IPS-18c (cell line): Measurements from ENCODE around the gene CDC20B.
A peak's percentile ranks its signal among the peaks of the same experiment; 100 is the strongest.

Experiments
- H3K4me3 ChIP-seq: 2 replicates; pipeline ENCODE4 v1.7.0; 2013; ENCODE audit warnings: low read depth, mild to moderate bottlenecking, low read length, moderate library complexity; ENCODE audit not compliant: insufficient read depth
- H3K9me3 ChIP-seq: one replicate; pipeline ENCODE4 v1.6.1; 2013; ENCODE audit warnings: mild to moderate bottlenecking, low read length, moderate library complexity; ENCODE audit not compliant: control insufficient read depth, insufficient read depth

The CDC20B gene

GRCh38 chr5:55172051-55172899, 702 bp downstream of the CDC20B start:
- H3K9me3 ChIP-seq = no peaks in the 10 kb centered on the region
- no peak overlapping the region; the same call in 1 of the 2 replicates for H3K4me3 ChIP-seq

- H3K4me3 ChIP-seq = no peak overlapping the region
- H3K9me3 ChIP-seq = no peaks in the 10 kb centered on the region
Measured at GRCh38 chr5:55171471-55171870, 1.5 kb downstream of the CDC20B start.

GRCh38 chr5:55162666-55163065, 10.3 kb downstream of the CDC20B start:
- H3K9me3 ChIP-seq = no peaks in the 10 kb centered on the region
- H3K4me3 ChIP-seq = no peak overlapping the region

- H3K4me3 ChIP-seq = peak overlapping the region; percentile 15
Measured at GRCh38 chr5:55160493-55161209, 12.3 kb downstream of the CDC20B start.

GRCh38 chr5:55159763-55160492, 13.0 kb downstream of the CDC20B start, which contains the start of gene GPX8:
Gene GPX8, plus strand, starts transcription at chr5:55160171. Its CDS starts 22 bp downstream, at chr5:55160193.
- H3K4me3 ChIP-seq = peak within 1 kb of the TSS; percentile 56

More at GRCh38 chr5:55160493-55161209, 12.3 kb downstream of the CDC20B start:
- no peaks in the 10 kb centered on the region for H3K9me3 ChIP-seq

GRCh38 chr5:55154873-55155272, 18.1 kb downstream of the CDC20B start:
- Histone ChIP-seq H3K4me3 (no peak overlapping the region), H3K9me3 (no peaks in the 10 kb centered on the region)

More at GRCh38 chr5:55159763-55160492, 13.0 kb downstream of the CDC20B start, which contains the start of gene GPX8:
- no peaks in the 10 kb centered on the region for H3K9me3 ChIP-seq

- no peak overlapping the region for H3K4me3 ChIP-seq
- H3K9me3 ChIP-seq = no peaks in the 10 kb centered on the region
Measured at GRCh38 chr5:55151923-55152842, 20.8 kb downstream of the CDC20B start.

GRCh38 chr5:55149308-55149795, 23.6 kb downstream of the CDC20B start:
- Histone ChIP-seq H3K4me3 (no peak overlapping the region), H3K9me3 (no peaks in the 10 kb centered on the region)

GRCh38 chr5:55146543-55147151, 26.3 kb downstream of the CDC20B start:
- Histone ChIP-seq H3K4me3 (no peak overlapping the region), H3K9me3 (no peaks in the 10 kb centered on the region)

- no peaks in the 10 kb centered on the region for H3K9me3 ChIP-seq
- no peak overlapping the region for H3K4me3 ChIP-seq
Measured at GRCh38 chr5:55146080-55146479, 26.9 kb downstream of the CDC20B start.

- Histone ChIP-seq H3K4me3 (no peak overlapping the region), H3K9me3 (no peaks in the 10 kb centered on the region)
Measured at GRCh38 chr5:55143624-55144023, 29.4 kb downstream of the CDC20B start.

- H3K4me3 ChIP-seq = no peak overlapping the region
- H3K9me3 ChIP-seq = no peaks in the 10 kb centered on the region
Measured at GRCh38 chr5:55141945-55142690, 30.9 kb downstream of the CDC20B start.

- Histone ChIP-seq H3K4me3 (no peak overlapping the region), H3K9me3 (no peaks in the 10 kb centered on the region)
Measured at GRCh38 chr5:55140908-55141665, 31.9 kb downstream of the CDC20B start.

- H3K9me3 ChIP-seq = no peaks in the 10 kb centered on the region
Measured at GRCh38 chr5:55136521-55136920, 36.5 kb downstream of the CDC20B start.

More at GRCh38 chr5:55136521-55136920, 36.5 kb downstream of the CDC20B start:
- no peak overlapping the region for H3K4me3 ChIP-seq
